Tibial nerve (tissue), 4 donors: ENCODE results near the gene MARCHF3. TPM values are rescaled to one million over a fixed set of nuclear protein-coding genes. Genes with fewer than 3 reads are reported as not detected.

Experiments
- DNase-seq, 2 donors: peaks; one replicate each; pipeline ENCODE4 v3.0.0-alpha.2; 2019; ENCODE audit warnings: low spot score in 2 of 2
- H3K27ac ChIP-seq, 4 donors: fragments of 200-600 bp; sonication (generic) in 3 of 4; one replicate each; pipeline ENCODE4 v1.5.1; 2017 to 2019; ENCODE audit warnings: mild to moderate bottlenecking in 1 of 4
- H3K27me3 ChIP-seq, 2 donors: fragments of 200-600 bp; sonication (generic) in 1 of 2; one replicate each; pipeline versions ENCODE4 v1.5.1 to v1.6.0; 2017 to 2019
- H3K36me3 ChIP-seq, 3 donors: fragments of 200-600 bp; sonication (generic); one replicate each; pipeline ENCODE4 v1.5.1; 2018 to 2019
- H3K4me1 ChIP-seq, 4 donors: fragments of 200-600 bp; sonication (generic) in 3 of 4; one replicate each; pipeline ENCODE4 v1.5.1; 2017 to 2019
- H3K4me3 ChIP-seq, 4 donors: fragments of 200-600 bp; sonication (generic) in 3 of 4; one replicate each; pipeline ENCODE4 v1.5.1; 2017 to 2019; ENCODE audit warnings: mild to moderate bottlenecking in 1 of 4, moderate library complexity in 1 of 4
- H3K9me3 ChIP-seq, 4 donors: fragments of 200-600 bp; sonication (generic) in 3 of 4; one replicate each; pipeline ENCODE4 v1.5.1; 2017 to 2019
- CTCF ChIP-seq, 5 experiments: fragments of 200-600 bp in 3 of 5; fragments of 450-650 bp in 2 of 5; sonication (generic) in 3 of 5; IDR thresholded peaks; one replicate each; pipeline ENCODE4 v1.5.1; 2016 to 2019; ENCODE audit warnings: antibody characterized with exemption in 5 of 5, mild to moderate bottlenecking in 3 of 5, moderate library complexity in 2 of 5
- EP300 ChIP-seq, 2 donors: sonication (generic); formaldehyde crosslinking; IDR thresholded peaks; one replicate each; pipeline ENCODE4 v1.6.1; 2017; ENCODE audit warnings: antibody characterized with exemption in 2 of 2, mild to moderate bottlenecking in 1 of 2
- POLR2A ChIP-seq, 2 donors: fragments of 450-650 bp; IDR thresholded peaks; one replicate each; pipeline ENCODE4 v1.6.1; 2017; ENCODE audit warnings: antibody characterized with exemption in 2 of 2, mild to moderate bottlenecking in 2 of 2, moderate library complexity in 2 of 2
- WGBS, 2 donors: methylation state at CpG; one replicate each; pipeline ENCODE4 v1.1.5; 2018; 5-methylcytosine and 5-hydroxymethylcytosine counted together
- total RNA-seq, 4 donors: library from RNA; depleted of rRNA; stranded (reverse); fragments of >200 nt; gene quantifications; one replicate each; pipeline ENCODE4 v1.1.0, GENCODE V29; 2016

The MARCHF3 gene
- total RNA-seq, 4 donors from 2014 or later = 1.8 to 8.7 (median 4.7) TPM

DNA sequence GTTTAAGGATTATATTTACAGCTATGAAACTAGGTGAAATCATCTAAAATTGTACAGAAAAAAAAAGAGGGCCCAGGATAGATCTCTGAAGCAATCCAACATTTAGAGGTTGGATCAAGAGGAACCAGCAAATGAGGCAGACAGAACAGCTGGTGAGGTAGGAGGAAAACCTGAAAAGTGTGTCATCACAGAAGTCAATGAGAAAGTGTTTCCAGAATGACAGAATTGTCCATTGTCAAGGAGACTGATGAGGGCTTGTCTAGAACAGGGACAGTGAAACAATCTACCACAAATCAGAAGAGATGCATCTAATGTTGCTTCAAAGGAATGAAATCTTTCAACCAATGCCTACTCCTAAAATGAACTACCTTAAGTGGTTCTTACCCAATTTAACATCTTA is 36.4 kb upstream of the MARCHF3 start:
- H3K27ac ChIP-seq = no peak overlapping the region
- TF ChIP-seq EP300 (IDR thresholded peaks at IDR 0.05) = no peak
- TF ChIP-seq POLR2A (IDR thresholded peaks at IDR 0.05) = no peak
- TF ChIP-seq CTCF (IDR thresholded peaks at IDR 0.05) = no peak
- H3K36me3 ChIP-seq = no peaks in the 10 kb centered on the region
- DNase-seq = no peak
- no peak overlapping the region for H3K4me3 ChIP-seq
- H3K27me3 ChIP-seq = no peaks in the 10 kb centered on the region
- H3K9me3 ChIP-seq = no peaks in the 10 kb centered on the region
- H3K4me1 ChIP-seq = peaks cover 0 to 4% (median 0%) of the 10 kb centered on the region in 4 donors

GRCh38 chr5:127064253-127064840 is 34.0 kb upstream of the MARCHF3 start:
- H3K9me3 ChIP-seq = no peaks in the 10 kb centered on the region
- no peaks in the 10 kb centered on the region for H3K36me3 ChIP-seq
- TF ChIP-seq POLR2A (IDR thresholded peaks at IDR 0.05) (no peak), EP300 (IDR thresholded peaks at IDR 0.05) (no peak), CTCF (IDR thresholded peaks at IDR 0.05) (no peak)
- no peak for DNase-seq
- no peak overlapping the region for H3K27ac ChIP-seq
- no peaks in the 10 kb centered on the region for H3K27me3 ChIP-seq
- 65 to 72% methylated on average over 4 of the region's 4 CpGs for WGBS, 2 donors
- H3K4me1 ChIP-seq = peaks cover 0 to 4% (median 0%) of the 10 kb centered on the region in 4 donors
- no peak overlapping the region for H3K4me3 ChIP-seq

DNA sequence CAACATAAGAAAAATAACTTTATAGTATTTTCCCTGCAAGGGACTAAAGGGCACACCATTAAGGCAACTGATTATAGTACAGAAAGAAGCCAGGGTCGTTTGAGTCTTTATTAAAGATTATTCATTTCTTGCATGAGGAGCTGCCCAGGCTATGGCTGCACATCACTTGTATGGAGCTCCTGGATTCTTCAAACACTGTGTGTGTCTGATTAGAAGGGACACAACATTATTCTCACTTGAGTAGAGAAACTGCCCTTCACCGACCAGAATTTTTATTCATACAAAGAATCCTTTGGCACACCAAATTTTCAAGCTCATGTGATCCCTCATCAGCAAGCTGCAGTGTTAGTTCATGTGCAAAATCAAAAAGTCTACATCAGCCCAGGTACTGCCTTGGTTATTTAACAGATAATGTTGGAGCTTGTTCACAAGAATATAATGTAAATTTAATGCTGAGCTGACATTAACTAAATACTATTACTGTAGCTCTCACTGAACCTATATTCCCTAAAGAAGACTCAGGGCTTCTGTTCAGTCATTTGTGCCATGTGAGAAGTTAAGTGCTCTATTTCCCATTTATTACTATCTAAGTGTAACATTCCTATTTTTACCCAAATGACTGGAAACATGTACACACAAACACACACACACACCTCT is 33.0 kb upstream of the MARCHF3 start:
- Histone ChIP-seq H3K4me3 (no peak overlapping the region), H3K9me3 (no peaks in the 10 kb centered on the region), H3K4me1 (no peaks in the 10 kb centered on the region), H3K36me3 (no peaks in the 10 kb centered on the region), H3K27ac (no peak overlapping the region), H3K27me3 (no peaks in the 10 kb centered on the region)
- DNase-seq = no peak
- WGBS, 2 donors = 65 to 83% methylated on average over 2 of the region's 2 CpGs
- TF ChIP-seq POLR2A (IDR thresholded peaks at IDR 0.05) (no peak), CTCF (IDR thresholded peaks at IDR 0.05) (no peak), EP300 (IDR thresholded peaks at IDR 0.05) (no peak)

DNA sequence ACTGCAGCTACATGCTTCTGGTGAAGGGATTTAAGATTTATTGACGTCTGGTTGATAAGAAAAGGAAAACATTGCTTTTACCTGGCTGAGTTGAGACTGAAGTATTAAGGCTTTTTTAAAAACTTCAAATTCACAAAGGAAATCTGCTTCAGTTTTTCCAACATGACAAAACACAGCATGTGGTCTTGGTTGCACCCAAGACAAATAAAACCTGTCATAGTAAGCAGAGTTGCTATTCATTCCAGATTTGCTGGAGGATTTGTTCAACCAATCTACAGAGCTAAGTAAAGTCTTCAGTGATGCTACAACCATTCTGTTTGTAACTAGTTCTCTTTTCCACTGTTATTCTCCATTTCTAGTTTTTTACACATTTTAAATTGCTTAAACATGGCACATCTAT is 31.6 kb upstream of the MARCHF3 start:
- 74 to 88% methylated on average over 1 of the region's 1 CpG for WGBS, 2 donors
- Histone ChIP-seq H3K4me1 (no peaks in the 10 kb centered on the region), H3K27me3 (no peaks in the 10 kb centered on the region), H3K36me3 (no peaks in the 10 kb centered on the region), H3K9me3 (no peaks in the 10 kb centered on the region), H3K27ac (no peak overlapping the region), H3K4me3 (no peak overlapping the region)
- DNase-seq = no peak
- TF ChIP-seq CTCF (IDR thresholded peaks at IDR 0.05) = no peak
- no peak for TF ChIP-seq POLR2A (IDR thresholded peaks at IDR 0.05)
- no peak for TF ChIP-seq EP300 (IDR thresholded peaks at IDR 0.05)

DNA sequence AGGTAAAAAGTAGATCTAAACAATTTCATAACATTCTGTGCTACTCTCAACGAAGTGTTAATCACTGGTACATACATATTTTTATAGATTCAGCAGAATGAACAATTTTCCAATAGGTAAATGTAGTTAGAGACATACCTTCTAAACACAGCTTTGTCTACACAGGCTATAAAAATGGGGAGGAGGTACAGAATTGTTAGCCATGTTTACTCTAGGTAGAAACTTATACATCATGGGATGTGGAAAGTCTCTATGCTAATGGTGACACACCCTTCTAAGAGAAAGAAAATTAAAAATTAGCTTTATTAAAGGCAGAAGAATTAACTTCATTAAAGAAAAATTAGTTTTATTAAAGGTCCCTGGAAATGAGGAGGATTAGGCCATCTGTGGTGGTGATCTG is 31.2 kb upstream of the MARCHF3 start:
- H3K27ac ChIP-seq = no peak overlapping the region
- H3K4me3 ChIP-seq = no peak overlapping the region
- no peaks in the 10 kb centered on the region for H3K4me1 ChIP-seq
- no peak for TF ChIP-seq POLR2A (IDR thresholded peaks at IDR 0.05)
- no peak for TF ChIP-seq EP300 (IDR thresholded peaks at IDR 0.05)
- no peak for TF ChIP-seq CTCF (IDR thresholded peaks at IDR 0.05)
- 86 to 90% methylated on average over 1 of the region's 1 CpG for WGBS, 2 donors
- H3K36me3 ChIP-seq = no peaks in the 10 kb centered on the region
- no peaks in the 10 kb centered on the region for H3K9me3 ChIP-seq
- no peaks in the 10 kb centered on the region for H3K27me3 ChIP-seq
- no peak for DNase-seq
